Mesenchymal stem cell (in vitro differentiated cells and primary cell): ENCODE measurements around the gene LRRC14B.
A peak's percentile ranks its signal among the peaks of the same experiment; 100 is the strongest.

Experiments used
- DNase-seq: peaks from one replicate; pipeline ENCODE4 v3.0.0-alpha.2; 2013
- H2AFZ ChIP-seq: one replicate; pipeline ENCODE4 v1.6.1; 2013; ENCODE audit warnings: low read depth, mild to moderate bottlenecking, control low read depth, inconsistent platforms, low read length, moderate library complexity
- H2AK5ac ChIP-seq: 2 replicates; pipeline ENCODE4 v1.6.1; 2013; ENCODE audit warnings: low read length, moderate library complexity, mild to moderate bottlenecking, inconsistent platforms; ENCODE audit not compliant: severe bottlenecking
- H2BK120ac ChIP-seq: one replicate; pipeline ENCODE4 v1.6.1; 2013; ENCODE audit warnings: low read depth, mild to moderate bottlenecking, inconsistent platforms, low read length, moderate library complexity
- H2BK12ac ChIP-seq, 2 experiments: one replicate each; pipeline ENCODE4 v1.6.1; 2013; ENCODE audit warnings: inconsistent platforms in 2 of 2, low read length in 2 of 2, mild to moderate bottlenecking in 2 of 2, moderate library complexity in 2 of 2, control low read depth in 1 of 2
- H2BK15ac ChIP-seq: one replicate; pipeline ENCODE4 v1.6.1; 2013; ENCODE audit warnings: mild to moderate bottlenecking, low read depth, inconsistent platforms; ENCODE audit not compliant: poor library complexity, severe bottlenecking
- H2BK5ac ChIP-seq: 2 replicates; pipeline ENCODE4 v1.6.1; 2013; ENCODE audit warnings: low read depth, mild to moderate bottlenecking, low read length, control low read depth, inconsistent platforms; ENCODE audit not compliant: poor library complexity, severe bottlenecking
- H3K14ac ChIP-seq, 2 experiments: one replicate each; pipeline ENCODE4 v1.6.1; 2013; ENCODE audit warnings: inconsistent platforms in 2 of 2, low read length in 2 of 2, control low read depth in 1 of 2, mild to moderate bottlenecking in 1 of 2, moderate library complexity in 1 of 2
- H3K18ac ChIP-seq, 2 experiments: one replicate each; pipeline ENCODE4 v1.6.1; 2013; ENCODE audit warnings: inconsistent platforms in 2 of 2, low read length in 2 of 2, control low read depth in 1 of 2, low read depth in 1 of 2, mild to moderate bottlenecking in 1 of 2
- H3K23ac ChIP-seq, 2 experiments: one replicate each; pipeline ENCODE4 v1.6.1; 2013; ENCODE audit warnings: inconsistent platforms in 2 of 2, low read length in 2 of 2, mild to moderate bottlenecking in 2 of 2, moderate library complexity in 2 of 2, control low read depth in 1 of 2
- H3K27ac ChIP-seq: 2 replicates; pipeline ENCODE4 v1.5.1; 2013; ENCODE audit warnings: mild to moderate bottlenecking, moderate library complexity, low read length, control low read depth, inconsistent platforms; ENCODE audit not compliant: poor library complexity, severe bottlenecking
- H3K27me3 ChIP-seq, 2 experiments: 2 replicates each; pipeline versions ENCODE4 v1.6.1 to v1.7.0; 2013; ENCODE audit warnings: low read length in 2 of 2, mild to moderate bottlenecking in 2 of 2, moderate library complexity in 2 of 2, control low read depth in 1 of 2, inconsistent platforms in 1 of 2; ENCODE audit not compliant: control insufficient read depth in 1 of 2, insufficient read depth in 1 of 2
- H3K36me3 ChIP-seq, 2 experiments: 2 replicates each; pipeline versions ENCODE4 v1.6.1 to v1.7.0; 2013; ENCODE audit warnings: low read length in 2 of 2, control low read depth in 1 of 2, inconsistent platforms in 1 of 2, low read depth in 1 of 2, mild to moderate bottlenecking in 1 of 2; ENCODE audit not compliant: insufficient read depth in 2 of 2, control insufficient read depth in 1 of 2
- H3K4ac ChIP-seq, 2 experiments: one replicate each; pipeline ENCODE4 v1.6.1; 2013; ENCODE audit warnings: inconsistent platforms in 2 of 2, low read length in 2 of 2, mild to moderate bottlenecking in 2 of 2, moderate library complexity in 2 of 2, control low read depth in 1 of 2, low read depth in 1 of 2
- H3K4me1 ChIP-seq: 2 replicates; pipeline ENCODE4 v1.6.1; 2013; ENCODE audit warnings: low read depth, low read length, control low read depth; ENCODE audit not compliant: control insufficient read depth, insufficient read depth
- H3K4me2 ChIP-seq: 2 replicates; pipeline ENCODE4 v1.6.1; 2013; ENCODE audit warnings: low read length, mild to moderate bottlenecking, inconsistent platforms; ENCODE audit not compliant: poor library complexity, severe bottlenecking
- H3K4me3 ChIP-seq, 2 experiments: 2 replicates each; pipeline versions ENCODE4 v1.5.1 to v1.7.0; 2013; ENCODE audit warnings: low read length in 2 of 2, mild to moderate bottlenecking in 2 of 2, control low read depth in 1 of 2, low read depth in 1 of 2; ENCODE audit not compliant: insufficient read depth in 1 of 2
- H3K79me1 ChIP-seq: replicated peaks from 2 replicates; pipeline ENCODE4 v1.6.1; 2013; ENCODE audit warnings: mild to moderate bottlenecking, control low read depth, low read length, inconsistent platforms; ENCODE audit not compliant: poor library complexity, severe bottlenecking
- H3K9ac ChIP-seq: 2 replicates; pipeline ENCODE4 v1.7.0; 2013; ENCODE audit warnings: mild to moderate bottlenecking, low read length, moderate library complexity
- H3K9me3 ChIP-seq: 2 replicates; pipeline ENCODE4 v1.7.0; 2013; ENCODE audit warnings: mild to moderate bottlenecking, low read length; ENCODE audit not compliant: control insufficient read depth
- H4K8ac ChIP-seq: one replicate; pipeline ENCODE4 v1.6.1; 2013; ENCODE audit warnings: inconsistent platforms, mild to moderate bottlenecking, low read length, moderate library complexity
- H4K91ac ChIP-seq: one replicate; pipeline ENCODE4 v1.6.1; 2013; ENCODE audit warnings: mild to moderate bottlenecking, low read length, inconsistent platforms
- WGBS: methylation state at CpG from one replicate; pipeline ENCODE4 v1.1.7; 2013; ENCODE audit warnings: mixed read lengths; 5-methylcytosine and 5-hydroxymethylcytosine counted together

LRRC14B gene

GRCh38 chr5:150746-151145, 40.5 kb upstream of the LRRC14B start:
- no peak overlapping the region for H3K4me3 ChIP-seq
- WGBS: 81% methylated on average over 4 of the region's 4 CpGs
- H2AK5ac ChIP-seq: no peak overlapping the region
- peaks cover 0 to 26% of the 10 kb centered on the region in 2 experiments for H3K27me3 ChIP-seq
- H2BK12ac ChIP-seq: no peak overlapping the region
- no peak overlapping the region for H2BK5ac ChIP-seq
- H3K4me1 ChIP-seq: peaks cover 4% of the 10 kb centered on the region
- no peaks in the 10 kb centered on the region for H3K79me1 ChIP-seq
- no peak overlapping the region for H3K14ac ChIP-seq
- no peaks in the 10 kb centered on the region for H3K36me3 ChIP-seq
- H3K27ac ChIP-seq: no peak overlapping the region
- H3K4me2 ChIP-seq: no peak overlapping the region
- no peak for DNase-seq
- H3K9me3 ChIP-seq: peaks cover 31% of the 10 kb centered on the region
- H4K91ac ChIP-seq: no peak overlapping the region
- H3K4ac ChIP-seq: no peak overlapping the region
- no peak overlapping the region for H2BK120ac ChIP-seq
- no peak overlapping the region for H3K23ac ChIP-seq
- no peak overlapping the region for H2AFZ ChIP-seq
- no peak overlapping the region for H4K8ac ChIP-seq
- no peak overlapping the region for H3K9ac ChIP-seq
- H3K18ac ChIP-seq: no peak overlapping the region
- H2BK15ac ChIP-seq: no peak overlapping the region

- Histone ChIP-seq H3K27me3 (peaks cover 0 to 39% of the 10 kb centered on the region in 2 experiments), H3K14ac (no peak overlapping the region), H3K9ac (no peak overlapping the region), H2BK120ac (no peak overlapping the region), H2BK15ac (no peak overlapping the region), H3K4me2 (no peak overlapping the region), H3K4me1 (peaks cover 15% of the 10 kb centered on the region), H3K27ac (no peak overlapping the region), H3K79me1 (no peaks in the 10 kb centered on the region), H2BK12ac (no peak overlapping the region), H3K9me3 (peaks cover 23% of the 10 kb centered on the region), H3K18ac (no peak overlapping the region), H2BK5ac (no peak overlapping the region), H3K36me3 (no peaks in the 10 kb centered on the region), H3K4me3 (no peak overlapping the region), H3K4ac (no peak overlapping the region), H2AK5ac (no peak overlapping the region), H4K91ac (no peak overlapping the region), H2AFZ (no peak overlapping the region), H4K8ac (no peak overlapping the region), H3K23ac (no peak overlapping the region)
- DNase-seq: no peak
- 91% methylated on average over 6 of the region's 6 CpGs for WGBS
Observed at GRCh38 chr5:152077-152476, 39.2 kb upstream of the LRRC14B start.

DNA sequence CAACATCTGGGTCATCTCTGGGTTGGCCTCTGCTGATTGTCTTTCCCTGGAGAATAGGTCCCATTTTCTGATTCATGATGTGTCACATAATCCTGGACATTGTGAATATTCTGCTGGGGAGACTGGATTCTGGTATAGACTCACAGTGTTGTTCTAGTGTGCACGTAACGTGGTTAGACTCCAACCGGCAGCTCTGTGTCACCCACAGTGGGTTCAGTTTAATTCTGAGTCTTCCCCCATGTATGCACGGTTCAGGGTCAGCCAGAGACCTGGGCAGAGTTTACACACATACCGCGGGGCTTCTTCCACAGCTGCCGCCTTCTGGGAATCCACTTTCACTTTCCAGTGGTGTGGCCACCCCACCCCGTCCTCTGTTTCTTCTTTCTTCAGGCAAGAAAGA, 38.0 kb upstream of the LRRC14B start:
- H3K4me1 ChIP-seq: peaks cover 15% of the 10 kb centered on the region
- no peak overlapping the region for H4K8ac ChIP-seq
- no peak for DNase-seq
- H3K18ac ChIP-seq: no peak overlapping the region
- H3K36me3 ChIP-seq: no peaks in the 10 kb centered on the region
- H3K14ac ChIP-seq: no peak overlapping the region
- H2BK5ac ChIP-seq: no peak overlapping the region
- no peak overlapping the region for H4K91ac ChIP-seq
- no peak overlapping the region for H3K4ac ChIP-seq
- H3K4me2 ChIP-seq: peak overlapping the region; percentile 41
- no peak overlapping the region for H2AK5ac ChIP-seq
- peaks cover 11% of the 10 kb centered on the region for H3K9me3 ChIP-seq
- no peak overlapping the region for H3K27ac ChIP-seq
- no peak overlapping the region for H2BK120ac ChIP-seq
- no peak overlapping the region for H2AFZ ChIP-seq
- no peaks in the 10 kb centered on the region for H3K79me1 ChIP-seq
- no peak overlapping the region for H2BK12ac ChIP-seq
- H3K4me3 ChIP-seq: no peak overlapping the region
- H3K27me3 ChIP-seq: peaks cover 0 to 48% of the 10 kb centered on the region in 2 experiments
- 83% methylated on average over 7 of the region's 8 CpGs for WGBS
- H2BK15ac ChIP-seq: no peak overlapping the region
- H3K23ac ChIP-seq: no peak overlapping the region
- no peak overlapping the region for H3K9ac ChIP-seq

DNA sequence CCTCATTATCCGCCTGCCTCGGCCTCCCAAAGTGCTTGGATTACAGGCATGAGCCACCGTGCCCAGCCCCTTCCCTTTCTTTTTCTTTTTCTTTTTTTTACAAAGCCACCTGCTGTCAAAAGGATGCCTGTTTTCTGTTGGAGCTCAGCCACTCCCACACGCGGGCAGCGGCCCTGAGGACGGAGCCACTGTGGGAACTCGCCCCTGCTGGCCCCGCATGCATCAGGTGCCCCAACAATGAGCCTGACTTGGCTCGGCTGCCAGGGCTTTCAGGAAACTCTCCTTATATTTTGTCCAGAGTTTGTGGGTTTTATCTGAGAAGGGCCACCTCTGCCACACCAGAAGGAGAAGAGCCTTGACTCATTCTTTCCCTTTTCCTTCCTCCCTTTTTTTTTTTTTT, 37.1 kb upstream of the LRRC14B start:
- Histone ChIP-seq H2BK12ac (no peak overlapping the region), H3K36me3 (no peaks in the 10 kb centered on the region), H3K4me3 (no peak overlapping the region), H2AFZ (no peak overlapping the region), H3K4me2 (no peak overlapping the region), H3K27ac (no peak overlapping the region), H3K79me1 (no peaks in the 10 kb centered on the region), H3K4me1 (peaks cover 19% of the 10 kb centered on the region), H3K9me3 (peaks cover under 1% of the 10 kb centered on the region), H3K9ac (no peak overlapping the region), H4K8ac (no peak overlapping the region), H2BK5ac (no peak overlapping the region), H3K14ac (no peak overlapping the region), H3K4ac (no peak overlapping the region), H3K23ac (no peak overlapping the region), H4K91ac (no peak overlapping the region), H2BK120ac (no peak overlapping the region), H3K18ac (no peak overlapping the region), H2BK15ac (no peak overlapping the region), H3K27me3 (peaks cover 0 to 51% of the 10 kb centered on the region in 2 experiments), H2AK5ac (no peak overlapping the region)
- DNase-seq: no peak
- WGBS: 89% methylated on average over 9 of the region's 10 CpGs
